LNCaP clone FGC (cell line): ENCODE data around the gene ZSCAN1.

Source experiments
- DNase-seq: peaks from one replicate; pipeline ENCODE4 v3.0.0-alpha.2; 2011; ENCODE audit warnings: low read depth
- H3K4me3 ChIP-seq: 2 replicates; pipeline ENCODE4 v1.5.1; 2011; ENCODE audit warnings: mild to moderate bottlenecking, low read depth, low read length, control low read depth
- TF ChIP-seq, protein P1 (sequence below): IDR thresholded peaks from 2 replicates; pipeline ENCODE4 v1.5.1; 2012; ENCODE audit warnings: mild to moderate bottlenecking; ENCODE audit not compliant: control insufficient read depth, insufficient read depth; ENCODE audit errors: extremely low read depth

Gene ZSCAN1

GRCh38 chr19:58033741-58034476 lies at the start of gene ZSCAN1:
TSS of gene ZSCAN1 (plus strand) at chr19:58034025. CDS start at chr19:58037837, 3,812 bp downstream.
- TF ChIP-seq, protein P1, sequence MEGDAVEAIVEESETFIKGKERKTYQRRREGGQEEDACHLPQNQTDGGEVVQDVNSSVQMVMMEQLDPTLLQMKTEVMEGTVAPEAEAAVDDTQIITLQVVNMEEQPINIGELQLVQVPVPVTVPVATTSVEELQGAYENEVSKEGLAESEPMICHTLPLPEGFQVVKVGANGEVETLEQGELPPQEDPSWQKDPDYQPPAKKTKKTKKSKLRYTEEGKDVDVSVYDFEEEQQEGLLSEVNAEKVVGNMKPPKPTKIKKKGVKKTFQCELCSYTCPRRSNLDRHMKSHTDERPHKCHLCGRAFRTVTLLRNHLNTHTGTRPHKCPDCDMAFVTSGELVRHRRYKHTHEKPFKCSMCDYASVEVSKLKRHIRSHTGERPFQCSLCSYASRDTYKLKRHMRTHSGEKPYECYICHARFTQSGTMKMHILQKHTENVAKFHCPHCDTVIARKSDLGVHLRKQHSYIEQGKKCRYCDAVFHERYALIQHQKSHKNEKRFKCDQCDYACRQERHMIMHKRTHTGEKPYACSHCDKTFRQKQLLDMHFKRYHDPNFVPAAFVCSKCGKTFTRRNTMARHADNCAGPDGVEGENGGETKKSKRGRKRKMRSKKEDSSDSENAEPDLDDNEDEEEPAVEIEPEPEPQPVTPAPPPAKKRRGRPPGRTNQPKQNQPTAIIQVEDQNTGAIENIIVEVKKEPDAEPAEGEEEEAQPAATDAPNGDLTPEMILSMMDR: no peak
- DNase-seq: no peak
- no peak within 1 kb of the TSS for H3K4me3 ChIP-seq

- TF ChIP-seq, protein P1: no peak
Observed at GRCh38 chr19:57992841-57993240, 41.0 kb upstream of the ZSCAN1 start.

DNA sequence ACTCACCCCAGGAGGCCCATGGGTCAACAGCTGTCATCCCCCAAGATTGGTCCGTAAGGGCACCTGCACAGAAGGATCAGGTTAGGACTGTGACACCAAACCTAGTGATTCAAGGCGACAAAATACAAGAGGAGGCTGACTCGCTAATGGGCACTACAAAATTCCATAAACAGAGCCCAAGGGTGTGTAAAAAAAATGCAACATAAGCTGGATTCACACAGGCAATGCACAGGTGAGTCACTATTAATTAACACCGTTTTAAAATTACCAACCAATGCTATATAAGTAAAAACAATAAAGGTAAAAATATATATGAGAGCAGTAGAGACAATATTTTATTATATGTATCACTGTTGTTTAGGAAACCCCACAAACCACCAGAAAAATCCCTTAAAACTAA lies 33.1 kb upstream of the ZSCAN1 start:
- no peak overlapping the region for H3K4me3 ChIP-seq
- TF ChIP-seq, protein P1: no peak
- no peak for DNase-seq

More at GRCh38 chr19:57992841-57993240, 41.0 kb upstream of the ZSCAN1 start:
- DNase-seq: no peak
- no peak overlapping the region for H3K4me3 ChIP-seq

- no peak for DNase-seq
- H3K4me3 ChIP-seq: peak overlapping the region; percentile 78
- TF ChIP-seq, protein P1: no peak
Observed at GRCh38 chr19:58001895-58002369, 31.9 kb upstream of the ZSCAN1 start.

DNA sequence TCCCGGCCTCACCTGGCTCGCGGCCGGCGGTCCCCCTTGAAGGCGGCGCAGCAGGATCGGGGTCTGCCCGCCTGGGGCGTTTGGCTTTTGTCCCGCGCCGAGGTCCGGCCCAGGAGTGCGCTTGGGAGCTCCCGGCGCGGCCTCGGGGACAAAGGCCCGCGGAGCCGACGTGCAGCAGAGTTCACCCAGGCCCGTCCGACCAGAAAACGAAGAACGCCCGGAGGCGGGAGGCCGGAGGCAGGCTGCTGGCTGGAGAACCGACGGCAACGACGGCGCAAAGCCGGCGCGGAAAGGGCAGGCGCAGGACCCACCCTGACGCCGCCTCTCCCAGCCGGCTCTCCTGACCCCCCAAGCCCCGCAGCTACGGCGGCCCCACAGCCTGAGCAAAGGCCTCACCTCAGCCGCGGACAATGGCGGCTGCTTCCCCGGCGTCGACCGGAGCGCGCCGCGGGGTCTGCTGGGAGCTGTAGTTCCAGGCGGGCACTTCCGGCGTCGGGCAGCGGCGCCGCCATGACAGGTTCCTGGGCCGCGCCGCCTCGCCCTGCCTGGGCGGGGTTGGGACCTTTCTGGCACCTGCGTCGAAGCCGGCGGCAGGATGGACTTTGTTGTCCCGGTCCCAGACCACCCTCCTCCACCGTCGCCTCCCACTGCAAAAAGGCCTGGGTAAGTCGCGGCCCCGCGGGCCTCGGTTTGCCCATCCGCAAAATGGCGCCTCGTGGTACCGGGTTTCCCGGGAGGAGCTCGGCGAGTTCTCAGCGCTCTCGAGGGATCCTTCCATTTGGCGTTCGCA lies 31.2 kb upstream of the ZSCAN1 start, which contains the start of gene ZNF606:
Gene ZNF606 (minus strand): TSS at position 437 of the 790 bp plus-strand sequence. CDS start 1,501 bp downstream, outside the sequence.
- TF ChIP-seq, protein P1: no peak
- peak; percentile 53 for DNase-seq
- peak within 1 kb of the TSS; percentile 78 for H3K4me3 ChIP-seq

DNA sequence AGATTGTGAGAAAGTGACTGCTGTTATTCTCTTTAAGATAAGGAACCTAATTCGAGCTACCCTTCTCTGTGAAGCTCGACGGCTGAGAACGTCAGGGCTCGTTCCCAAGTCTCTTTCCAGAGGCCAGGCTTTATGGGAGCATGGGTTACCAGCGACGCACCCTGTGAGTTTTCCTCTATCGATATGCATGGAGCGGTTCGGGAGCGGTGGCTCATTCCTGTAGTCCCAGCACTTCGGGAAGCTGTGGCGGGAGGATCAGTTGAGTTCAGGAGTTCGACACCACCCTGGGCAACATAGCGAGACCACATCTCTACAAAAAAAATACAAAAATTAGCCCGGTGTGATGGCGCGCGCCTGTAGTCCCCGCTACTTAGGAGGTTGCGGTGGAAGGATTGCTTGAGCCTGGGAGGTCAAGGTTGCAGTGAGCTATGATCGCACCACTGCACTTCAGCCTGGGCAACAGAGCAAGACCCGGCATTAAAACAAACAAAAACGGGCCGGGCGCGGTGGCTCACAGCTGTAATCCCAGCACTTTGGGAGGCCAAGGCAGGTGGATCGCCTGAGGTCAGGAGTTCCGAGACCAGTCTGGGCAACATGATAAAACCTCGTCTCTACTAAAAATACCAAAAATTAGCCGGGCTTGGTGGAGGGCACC lies 30.5 kb upstream of the ZSCAN1 start:
- TF ChIP-seq, protein P1: no peak
- H3K4me3 ChIP-seq: peak overlapping the region; percentile 78
- no peak for DNase-seq
